ENCODE measurements around the gene ACSF3.

ACSF3 gene

GRCh38 chr16:89052191-89052889 lies 41.3 kb upstream of the ACSF3 start:
- no peak overlapping the region for H2BK12ac ChIP-seq (ENCODE audit: low read length)
- 100% methylated on average over 2 of the region's 46 CpGs for WGBS (ENCODE audit: extremely low coverage, insufficient coverage, insufficient read length)
- H2BK120ac ChIP-seq (ENCODE audit: insufficient read depth, low read length, poor library complexity), result no peak overlapping the region
- no peak overlapping the region for H3K14ac ChIP-seq (ENCODE audit: low read length)
- no peak overlapping the region for H2AK5ac ChIP-seq (ENCODE audit: low read length)
- H3K4me3 ChIP-seq (ENCODE audit: low read depth, low read length), result no peak overlapping the region
- H3K36me3 ChIP-seq (ENCODE audit: control insufficient read depth in 1 of 2, insufficient read depth in 2 of 2, low read length in 2 of 2), result no peaks in the 10 kb centered on the region
- no peak overlapping the region for H2AFZ ChIP-seq (ENCODE audit: insufficient read depth, low read length, poor library complexity)
- no peak overlapping the region for H3K23ac ChIP-seq (ENCODE audit: low read length)
- no peak overlapping the region for H3K18ac ChIP-seq (ENCODE audit: low read length)
- peaks cover 6% of the 10 kb centered on the region for H3K9me3 ChIP-seq (ENCODE audit: insufficient read depth, low read depth, low read length)
- H4K91ac ChIP-seq (ENCODE audit: low read depth, low read length), result no peak overlapping the region
- H3K4me1 ChIP-seq (ENCODE audit: control insufficient read depth in 1 of 2, insufficient read depth in 2 of 2, low read length in 2 of 2), result no peaks in the 10 kb centered on the region
- DNase-seq, result no peak
- no peaks in the 10 kb centered on the region for H3K79me1 ChIP-seq (ENCODE audit: low read length)
- no peaks in the 10 kb centered on the region for H3K79me2 ChIP-seq (ENCODE audit: control insufficient read depth, insufficient read depth, low read length, poor library complexity)
- no peaks in the 10 kb centered on the region for H3K27me3 ChIP-seq (ENCODE audit: insufficient read depth, low read length)
- H3K9ac ChIP-seq (ENCODE audit: low read length), result no peak overlapping the region
- H3K4me2 ChIP-seq (ENCODE audit: low read length), result no peak overlapping the region
- H2BK5ac ChIP-seq (ENCODE audit: low read depth, low read length, poor library complexity), result no peak overlapping the region
- no peak overlapping the region for H3K27ac ChIP-seq (ENCODE audit: low read depth, low read length)
- H4K8ac ChIP-seq (ENCODE audit: low read depth, low read length), result no peak overlapping the region
- H3K4ac ChIP-seq (ENCODE audit: low read depth, low read length), result no peak overlapping the region
- H4K12ac ChIP-seq (ENCODE audit: low read depth, low read length), result no peak overlapping the region

- H3K4ac ChIP-seq (ENCODE audit: low read depth, low read length), result no peak overlapping the region
- DNase-seq, result no peak
- no CpG with 5 or more reads among the region's 48 CpGs for WGBS (ENCODE audit: extremely low coverage, insufficient coverage, insufficient read length)
Measured at GRCh38 chr16:89052890-89053724, 40.5 kb upstream of the ACSF3 start.

GRCh38 chr16:89053725-89054029 lies 40.0 kb upstream of the ACSF3 start:
- no peak for DNase-seq
- no peak overlapping the region for H3K18ac ChIP-seq (ENCODE audit: low read length)
- H3K27me3 ChIP-seq (ENCODE audit: insufficient read depth, low read length), result no peaks in the 10 kb centered on the region
- H3K4me3 ChIP-seq (ENCODE audit: low read depth, low read length), result no peak overlapping the region
- no peak overlapping the region for H2BK12ac ChIP-seq (ENCODE audit: low read length)
- no peaks in the 10 kb centered on the region for H3K79me2 ChIP-seq (ENCODE audit: control insufficient read depth, insufficient read depth, low read length, poor library complexity)
- peaks cover 9% of the 10 kb centered on the region for H3K9me3 ChIP-seq (ENCODE audit: insufficient read depth, low read depth, low read length)
- no peaks in the 10 kb centered on the region for H3K36me3 ChIP-seq (ENCODE audit: control insufficient read depth in 1 of 2, insufficient read depth in 2 of 2, low read length in 2 of 2)
- H3K79me1 ChIP-seq (ENCODE audit: low read length), result no peaks in the 10 kb centered on the region
- H3K4me2 ChIP-seq (ENCODE audit: low read length), result no peak overlapping the region
- H4K8ac ChIP-seq (ENCODE audit: low read depth, low read length), result no peak overlapping the region
- no peak overlapping the region for H2BK120ac ChIP-seq (ENCODE audit: insufficient read depth, low read length, poor library complexity)
- no peak overlapping the region for H2BK5ac ChIP-seq (ENCODE audit: low read depth, low read length, poor library complexity)
- WGBS (ENCODE audit: extremely low coverage, insufficient coverage, insufficient read length), result no CpG with 5 or more reads among the region's 16 CpGs
- no peak overlapping the region for H3K9ac ChIP-seq (ENCODE audit: low read length)
- H2AFZ ChIP-seq (ENCODE audit: insufficient read depth, low read length, poor library complexity), result no peak overlapping the region
- H4K12ac ChIP-seq (ENCODE audit: low read depth, low read length), result no peak overlapping the region
- H3K14ac ChIP-seq (ENCODE audit: low read length), result no peak overlapping the region
- no peak overlapping the region for H3K27ac ChIP-seq (ENCODE audit: low read depth, low read length)
- no peaks in the 10 kb centered on the region for H3K4me1 ChIP-seq (ENCODE audit: control insufficient read depth in 1 of 2, insufficient read depth in 2 of 2, low read length in 2 of 2)
- no peak overlapping the region for H3K4ac ChIP-seq (ENCODE audit: low read depth, low read length)
- H3K23ac ChIP-seq (ENCODE audit: low read length), result no peak overlapping the region
- H4K91ac ChIP-seq (ENCODE audit: low read depth, low read length), result no peak overlapping the region
- H2AK5ac ChIP-seq (ENCODE audit: low read length), result no peak overlapping the region

More at GRCh38 chr16:89052890-89053724, 40.5 kb upstream of the ACSF3 start:
- H4K12ac ChIP-seq (ENCODE audit: low read depth, low read length), result no peak overlapping the region
- no peak overlapping the region for H2BK120ac ChIP-seq (ENCODE audit: insufficient read depth, low read length, poor library complexity)
- peaks cover 6% of the 10 kb centered on the region for H3K9me3 ChIP-seq (ENCODE audit: insufficient read depth, low read depth, low read length)
- no peak overlapping the region for H3K27ac ChIP-seq (ENCODE audit: low read depth, low read length)
- H3K27me3 ChIP-seq (ENCODE audit: insufficient read depth, low read length), result no peaks in the 10 kb centered on the region
- H3K79me1 ChIP-seq (ENCODE audit: low read length), result no peaks in the 10 kb centered on the region
- H3K23ac ChIP-seq (ENCODE audit: low read length), result no peak overlapping the region
- H3K14ac ChIP-seq (ENCODE audit: low read length), result no peak overlapping the region
- no peak overlapping the region for H2BK5ac ChIP-seq (ENCODE audit: low read depth, low read length, poor library complexity)
- no peak overlapping the region for H2AFZ ChIP-seq (ENCODE audit: insufficient read depth, low read length, poor library complexity)
- no peak overlapping the region for H2AK5ac ChIP-seq (ENCODE audit: low read length)
- no peaks in the 10 kb centered on the region for H3K79me2 ChIP-seq (ENCODE audit: control insufficient read depth, insufficient read depth, low read length, poor library complexity)
- H3K9ac ChIP-seq (ENCODE audit: low read length), result no peak overlapping the region
- H3K18ac ChIP-seq (ENCODE audit: low read length), result no peak overlapping the region
- no peak overlapping the region for H3K4me2 ChIP-seq (ENCODE audit: low read length)
- no peaks in the 10 kb centered on the region for H3K4me1 ChIP-seq (ENCODE audit: control insufficient read depth in 1 of 2, insufficient read depth in 2 of 2, low read length in 2 of 2)
- H4K8ac ChIP-seq (ENCODE audit: low read depth, low read length), result no peak overlapping the region
- H3K4me3 ChIP-seq (ENCODE audit: low read depth, low read length), result no peak overlapping the region
- no peak overlapping the region for H4K91ac ChIP-seq (ENCODE audit: low read depth, low read length)
- H2BK12ac ChIP-seq (ENCODE audit: low read length), result no peak overlapping the region
- no peaks in the 10 kb centered on the region for H3K36me3 ChIP-seq (ENCODE audit: control insufficient read depth in 1 of 2, insufficient read depth in 2 of 2, low read length in 2 of 2)

- Histone ChIP-seq H4K91ac (ENCODE audit: low read depth, low read length) (no peak overlapping the region), H2BK5ac (ENCODE audit: low read depth, low read length, poor library complexity) (no peak overlapping the region), H3K79me2 (ENCODE audit: control insufficient read depth, insufficient read depth, low read length, poor library complexity) (no peaks in the 10 kb centered on the region), H3K4me3 (ENCODE audit: low read depth, low read length) (no peak overlapping the region), H3K14ac (ENCODE audit: low read length) (no peak overlapping the region), H2BK120ac (ENCODE audit: insufficient read depth, low read length, poor library complexity) (no peak overlapping the region), H2AFZ (ENCODE audit: insufficient read depth, low read length, poor library complexity) (no peak overlapping the region), H3K4ac (ENCODE audit: low read depth, low read length) (no peak overlapping the region), H4K12ac (ENCODE audit: low read depth, low read length) (no peak overlapping the region), H2BK12ac (ENCODE audit: low read length) (no peak overlapping the region), H3K27ac (ENCODE audit: low read depth, low read length) (no peak overlapping the region), H3K27me3 (ENCODE audit: insufficient read depth, low read length) (no peaks in the 10 kb centered on the region), H3K18ac (ENCODE audit: low read length) (no peak overlapping the region), H3K4me2 (ENCODE audit: low read length) (no peak overlapping the region), H3K9ac (ENCODE audit: low read length) (no peak overlapping the region), H3K4me1 (ENCODE audit: control insufficient read depth in 1 of 2, insufficient read depth in 2 of 2, low read length in 2 of 2) (no peaks in the 10 kb centered on the region), H3K23ac (ENCODE audit: low read length) (no peak overlapping the region), H3K9me3 (ENCODE audit: insufficient read depth, low read depth, low read length) (peaks cover 8% of the 10 kb centered on the region), H2AK5ac (ENCODE audit: low read length) (no peak overlapping the region), H3K79me1 (ENCODE audit: low read length) (no peaks in the 10 kb centered on the region), H3K36me3 (ENCODE audit: control insufficient read depth in 1 of 2, insufficient read depth in 2 of 2, low read length in 2 of 2) (no peaks in the 10 kb centered on the region), H4K8ac (ENCODE audit: low read depth, low read length) (no peak overlapping the region)
- no CpG with 5 or more reads among the region's 15 CpGs for WGBS (ENCODE audit: extremely low coverage, insufficient coverage, insufficient read length)
- no peak for DNase-seq
Measured at GRCh38 chr16:89054261-89054661, 39.4 kb upstream of the ACSF3 start.
